Mesenchymal stem cell (in vitro differentiated cells and primary cell): ENCODE data around the gene NAA60.
A peak's percentile ranks its signal among the peaks of the same experiment; 100 is the strongest.

ENCODE experiments used
- DNase-seq: peaks from one replicate; pipeline ENCODE4 v3.0.0-alpha.2; 2013
- H2AFZ ChIP-seq: one replicate; pipeline ENCODE4 v1.6.1; 2013; ENCODE audit warnings: low read depth, mild to moderate bottlenecking, control low read depth, inconsistent platforms, low read length, moderate library complexity
- H2AK5ac ChIP-seq: 2 replicates; pipeline ENCODE4 v1.6.1; 2013; ENCODE audit warnings: low read length, moderate library complexity, mild to moderate bottlenecking, inconsistent platforms; ENCODE audit not compliant: severe bottlenecking
- H2BK120ac ChIP-seq: one replicate; pipeline ENCODE4 v1.6.1; 2013; ENCODE audit warnings: low read depth, mild to moderate bottlenecking, inconsistent platforms, low read length, moderate library complexity
- H2BK12ac ChIP-seq, 2 experiments: one replicate each; pipeline ENCODE4 v1.6.1; 2013; ENCODE audit warnings: inconsistent platforms in 2 of 2, low read length in 2 of 2, mild to moderate bottlenecking in 2 of 2, moderate library complexity in 2 of 2, control low read depth in 1 of 2
- H2BK15ac ChIP-seq: one replicate; pipeline ENCODE4 v1.6.1; 2013; ENCODE audit warnings: mild to moderate bottlenecking, low read depth, inconsistent platforms; ENCODE audit not compliant: poor library complexity, severe bottlenecking
- H2BK5ac ChIP-seq: 2 replicates; pipeline ENCODE4 v1.6.1; 2013; ENCODE audit warnings: low read depth, mild to moderate bottlenecking, low read length, control low read depth, inconsistent platforms; ENCODE audit not compliant: poor library complexity, severe bottlenecking
- H3K14ac ChIP-seq, 2 experiments: one replicate each; pipeline ENCODE4 v1.6.1; 2013; ENCODE audit warnings: inconsistent platforms in 2 of 2, low read length in 2 of 2, control low read depth in 1 of 2, mild to moderate bottlenecking in 1 of 2, moderate library complexity in 1 of 2
- H3K18ac ChIP-seq, 2 experiments: one replicate each; pipeline ENCODE4 v1.6.1; 2013; ENCODE audit warnings: inconsistent platforms in 2 of 2, low read length in 2 of 2, control low read depth in 1 of 2, low read depth in 1 of 2, mild to moderate bottlenecking in 1 of 2
- H3K23ac ChIP-seq, 2 experiments: one replicate each; pipeline ENCODE4 v1.6.1; 2013; ENCODE audit warnings: inconsistent platforms in 2 of 2, low read length in 2 of 2, mild to moderate bottlenecking in 2 of 2, moderate library complexity in 2 of 2, control low read depth in 1 of 2
- H3K27ac ChIP-seq: 2 replicates; pipeline ENCODE4 v1.5.1; 2013; ENCODE audit warnings: mild to moderate bottlenecking, moderate library complexity, low read length, control low read depth, inconsistent platforms; ENCODE audit not compliant: poor library complexity, severe bottlenecking
- H3K27me3 ChIP-seq, 2 experiments: 2 replicates each; pipeline versions ENCODE4 v1.6.1 to v1.7.0; 2013; ENCODE audit warnings: low read length in 2 of 2, mild to moderate bottlenecking in 2 of 2, moderate library complexity in 2 of 2, control low read depth in 1 of 2, inconsistent platforms in 1 of 2; ENCODE audit not compliant: control insufficient read depth in 1 of 2, insufficient read depth in 1 of 2
- H3K36me3 ChIP-seq, 2 experiments: 2 replicates each; pipeline versions ENCODE4 v1.6.1 to v1.7.0; 2013; ENCODE audit warnings: low read length in 2 of 2, control low read depth in 1 of 2, inconsistent platforms in 1 of 2, low read depth in 1 of 2, mild to moderate bottlenecking in 1 of 2; ENCODE audit not compliant: insufficient read depth in 2 of 2, control insufficient read depth in 1 of 2
- H3K4ac ChIP-seq, 2 experiments: one replicate each; pipeline ENCODE4 v1.6.1; 2013; ENCODE audit warnings: inconsistent platforms in 2 of 2, low read length in 2 of 2, mild to moderate bottlenecking in 2 of 2, moderate library complexity in 2 of 2, control low read depth in 1 of 2, low read depth in 1 of 2
- H3K4me1 ChIP-seq: 2 replicates; pipeline ENCODE4 v1.6.1; 2013; ENCODE audit warnings: low read depth, low read length, control low read depth; ENCODE audit not compliant: control insufficient read depth, insufficient read depth
- H3K4me2 ChIP-seq: 2 replicates; pipeline ENCODE4 v1.6.1; 2013; ENCODE audit warnings: low read length, mild to moderate bottlenecking, inconsistent platforms; ENCODE audit not compliant: poor library complexity, severe bottlenecking
- H3K4me3 ChIP-seq, 2 experiments: 2 replicates each; pipeline versions ENCODE4 v1.5.1 to v1.7.0; 2013; ENCODE audit warnings: low read length in 2 of 2, mild to moderate bottlenecking in 2 of 2, control low read depth in 1 of 2, low read depth in 1 of 2; ENCODE audit not compliant: insufficient read depth in 1 of 2
- H3K79me1 ChIP-seq: replicated peaks from 2 replicates; pipeline ENCODE4 v1.6.1; 2013; ENCODE audit warnings: mild to moderate bottlenecking, control low read depth, low read length, inconsistent platforms; ENCODE audit not compliant: poor library complexity, severe bottlenecking
- H3K9ac ChIP-seq: 2 replicates; pipeline ENCODE4 v1.7.0; 2013; ENCODE audit warnings: mild to moderate bottlenecking, low read length, moderate library complexity
- H3K9me3 ChIP-seq: 2 replicates; pipeline ENCODE4 v1.7.0; 2013; ENCODE audit warnings: mild to moderate bottlenecking, low read length; ENCODE audit not compliant: control insufficient read depth
- H4K8ac ChIP-seq: one replicate; pipeline ENCODE4 v1.6.1; 2013; ENCODE audit warnings: inconsistent platforms, mild to moderate bottlenecking, low read length, moderate library complexity
- H4K91ac ChIP-seq: one replicate; pipeline ENCODE4 v1.6.1; 2013; ENCODE audit warnings: mild to moderate bottlenecking, low read length, inconsistent platforms
- WGBS: methylation state at CpG from one replicate; pipeline ENCODE4 v1.1.7; 2013; ENCODE audit warnings: mixed read lengths; 5-methylcytosine and 5-hydroxymethylcytosine counted together

Gene NAA60

GRCh38 chr16:3468501-3468900, 25.0 kb downstream of the NAA60 start:
- H3K27ac ChIP-seq: no peak overlapping the region
- H2BK5ac ChIP-seq: no peak overlapping the region
- no peak overlapping the region for H2AFZ ChIP-seq
- H3K4me3 ChIP-seq: peak overlapping the region in 1 of 2 experiments; percentile 67
- no peak overlapping the region for H3K9ac ChIP-seq
- H3K36me3 ChIP-seq: peaks cover 20 to 56% of the 10 kb centered on the region in 2 experiments
- H3K4me1 ChIP-seq: peaks cover 20% of the 10 kb centered on the region
- H2BK120ac ChIP-seq: no peak overlapping the region
- H3K4ac ChIP-seq: no peak overlapping the region
- H3K14ac ChIP-seq: no peak overlapping the region
- H3K79me1 ChIP-seq: no peaks in the 10 kb centered on the region
- H3K23ac ChIP-seq: no peak overlapping the region
- H2BK12ac ChIP-seq: no peak overlapping the region
- H3K18ac ChIP-seq: peak overlapping the region in 1 of 2 experiments; percentile 16
- no peak for DNase-seq
- no peak overlapping the region for H3K4me2 ChIP-seq
- H2AK5ac ChIP-seq: no peak overlapping the region
- 49% methylated on average over 15 of the region's 15 CpGs for WGBS
- H2BK15ac ChIP-seq: no peak overlapping the region
- no peaks in the 10 kb centered on the region for H3K27me3 ChIP-seq
- H3K9me3 ChIP-seq: no peaks in the 10 kb centered on the region
- H4K8ac ChIP-seq: peak overlapping the region; percentile 56
- no peak overlapping the region for H4K91ac ChIP-seq

DNA sequence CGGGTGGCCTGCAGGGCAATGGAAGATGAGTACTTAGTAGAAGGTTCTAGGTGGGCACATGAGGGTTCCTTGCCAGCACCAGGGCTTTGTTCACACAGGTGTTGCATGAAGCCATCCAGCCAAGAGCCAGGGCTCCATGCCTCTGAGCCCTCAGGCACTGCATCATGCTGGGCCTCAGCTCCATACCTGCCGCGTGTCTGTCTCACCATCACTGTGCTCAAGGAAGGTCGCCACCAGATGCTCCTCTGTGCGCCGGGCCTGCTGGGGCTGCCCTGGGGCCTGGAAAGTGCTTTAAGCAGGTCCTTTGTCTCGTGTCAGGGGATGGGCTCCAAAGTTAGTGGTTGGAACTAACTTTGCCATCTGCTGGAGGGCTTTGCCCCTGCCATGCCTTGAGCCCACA, 26.3 kb downstream of the NAA60 start:
- no peak overlapping the region for H2BK15ac ChIP-seq
- no peak overlapping the region for H3K9ac ChIP-seq
- no peaks in the 10 kb centered on the region for H3K9me3 ChIP-seq
- whole genome bisulfite sequencing: 94% methylated on average over 7 of the region's 7 CpGs
- DNase-seq: no peak
- H3K14ac ChIP-seq: no peak overlapping the region
- peaks cover 23% of the 10 kb centered on the region for H3K4me1 ChIP-seq
- no peak overlapping the region for H3K4me2 ChIP-seq
- H3K4ac ChIP-seq: no peak overlapping the region
- H3K27ac ChIP-seq: no peak overlapping the region
- no peaks in the 10 kb centered on the region for H3K79me1 ChIP-seq
- H2BK120ac ChIP-seq: no peak overlapping the region
- H4K8ac ChIP-seq: no peak overlapping the region
- no peak overlapping the region for H2BK12ac ChIP-seq
- no peak overlapping the region for H3K23ac ChIP-seq
- H3K27me3 ChIP-seq: no peaks in the 10 kb centered on the region
- H2AFZ ChIP-seq: no peak overlapping the region
- H4K91ac ChIP-seq: no peak overlapping the region
- H3K36me3 ChIP-seq: peaks cover 20 to 62% of the 10 kb centered on the region in 2 experiments
- H3K4me3 ChIP-seq: no peak overlapping the region
- H2BK5ac ChIP-seq: no peak overlapping the region
- H3K18ac ChIP-seq: no peak overlapping the region
- H2AK5ac ChIP-seq: no peak overlapping the region

- H3K27ac ChIP-seq: no peak overlapping the region
These were observed 27.2 kb downstream of the NAA60 start for GRCh38 chr16:3470723-3471122.

GRCh38 chr16:3471518-3472176, 28.2 kb downstream of the NAA60 start:
- Histone ChIP-seq H3K9ac (no peak overlapping the region), H2BK12ac (no peak overlapping the region), H2BK120ac (no peak overlapping the region), H3K27ac (no peak overlapping the region), H3K27me3 (no peaks in the 10 kb centered on the region), H3K4me2 (no peak overlapping the region), H4K8ac (no peak overlapping the region), H2BK15ac (no peak overlapping the region), H3K9me3 (no peaks in the 10 kb centered on the region), H2BK5ac (no peak overlapping the region), H3K36me3 (peaks cover 5 to 59% of the 10 kb centered on the region in 2 experiments), H3K18ac (no peak overlapping the region), H2AK5ac (no peak overlapping the region), H3K4ac (no peak overlapping the region), H3K14ac (no peak overlapping the region), H3K23ac (no peak overlapping the region), H4K91ac (no peak overlapping the region), H3K4me1 (peaks cover 21% of the 10 kb centered on the region), H3K79me1 (no peaks in the 10 kb centered on the region), H2AFZ (no peak overlapping the region), H3K4me3 (no peak overlapping the region)
- no peak for DNase-seq
- WGBS: 94% methylated on average over 20 of the region's 20 CpGs

More at GRCh38 chr16:3470723-3471122, 27.2 kb downstream of the NAA60 start:
- no peak overlapping the region for H2BK5ac ChIP-seq
- H2AK5ac ChIP-seq: no peak overlapping the region
- no peak for DNase-seq
- H3K27me3 ChIP-seq: no peaks in the 10 kb centered on the region
- H3K4me3 ChIP-seq: no peak overlapping the region
- no peak overlapping the region for H2BK15ac ChIP-seq
- no peaks in the 10 kb centered on the region for H3K79me1 ChIP-seq
- H3K4me2 ChIP-seq: no peak overlapping the region
- H3K9ac ChIP-seq: no peak overlapping the region
- no peaks in the 10 kb centered on the region for H3K9me3 ChIP-seq
- H3K36me3 ChIP-seq: peaks cover 15 to 61% of the 10 kb centered on the region in 2 experiments
- H2BK12ac ChIP-seq: peak overlapping the region in 1 of 2 experiments; percentile 17
- H3K18ac ChIP-seq: no peak overlapping the region
- H2AFZ ChIP-seq: no peak overlapping the region
- peaks cover 21% of the 10 kb centered on the region for H3K4me1 ChIP-seq
- no peak overlapping the region for H2BK120ac ChIP-seq
- no peak overlapping the region for H4K91ac ChIP-seq
- H3K14ac ChIP-seq: no peak overlapping the region
- WGBS: 98% methylated on average over 9 of the region's 9 CpGs
- no peak overlapping the region for H3K4ac ChIP-seq
- H3K23ac ChIP-seq: peak overlapping the region in 1 of 2 experiments; percentile 25
- no peak overlapping the region for H4K8ac ChIP-seq
